GM12878 (cell line): ENCODE results near the gene PTPRC. TPM values are rescaled to one million over a fixed set of nuclear protein-coding genes. Genes with fewer than 3 reads are reported as not detected.

ENCODE experiments used
- ATAC-seq: fragments of 200-7000 bp; cut with Tn5 transposase; 3 replicates; pipeline ENCODE4 v1.9.1; 2020; ENCODE audit warnings: mild to moderate bottlenecking, moderate library complexity
- BruUV-seq: library from RNA; stranded (reverse); fragments of 400-500 nt; replicated peaks from 2 replicates; lab custom pipeline; 2021; lab: Mats Ljungman, UMichigan
- CTCF ChIA-PET: fragments of 300-600 bp; sonication (Branson Sonifier 250); formaldehyde crosslinking; extraction: SDS; loops from one replicate; lab custom pipeline; 2021; ENCODE audit warnings: inconsistent platforms; lab: Yijun Ruan, JAX
- POLR2A ChIA-PET: fragments of 350-600 bp; formaldehyde crosslinking; extraction: SDS; loops from one replicate; lab custom pipeline; 2021; ENCODE audit warnings: inconsistent platforms; lab: Charles Lee
- RAD21 ChIA-PET: fragments of 300-600 bp; sonication (Branson Sonifier 250); formaldehyde crosslinking; loops from one replicate; lab custom pipeline; 2023; ENCODE audit warnings: antibody characterized with exemption; ENCODE audit not compliant: unreplicated experiment; lab: Charles Lee
- SMC1A ChIA-PET: fragments of 300-600 bp; sonication (Branson Sonifier 250); formaldehyde crosslinking; loops from one replicate; lab custom pipeline; 2023; ENCODE audit not compliant: unreplicated experiment, uncharacterized antibody; lab: Charles Lee
- DNase-seq: peaks from one replicate; pipeline ENCODE4 v3.0.0-alpha.2; 2011; ENCODE audit warnings: low read depth, low spot score
- FAIRE-seq: peaks from 3 replicates; lab custom pipeline; 2011; peaks lifted over from hg19 to GRCh38; lab: Jason Lieb, UNC
- H2AFZ ChIP-seq: 2 replicates; pipeline ENCODE4 v1.6.0; 2011; ENCODE audit warnings: low read depth, low read length, control low read depth; ENCODE audit not compliant: control insufficient read depth
- H3K27ac ChIP-seq: 2 replicates; pipeline ENCODE4 v1.5.1; 2011; ENCODE audit warnings: control low read depth; ENCODE audit not compliant: control insufficient read depth, insufficient read depth
- H3K27me3 ChIP-seq, 2 experiments: replicated peaks in 1 of 2; 2 replicates each; pipeline versions ENCODE4 v1.6.0 to v1.6.1; 2011; ENCODE audit warnings: low read length in 1 of 2; ENCODE audit not compliant: control insufficient read depth in 2 of 2, insufficient read depth in 2 of 2
- H3K36me3 ChIP-seq, 2 experiments: 2 replicates each; pipeline ENCODE4 v1.5.1; 2011; ENCODE audit warnings: low read length in 1 of 2; ENCODE audit not compliant: control insufficient read depth in 2 of 2, insufficient read depth in 2 of 2
- H3K4me1 ChIP-seq: 2 replicates; pipeline ENCODE4 v1.6.1; 2011; ENCODE audit warnings: mild to moderate bottlenecking, low read length, moderate library complexity, mixed read lengths; ENCODE audit not compliant: control insufficient read depth, insufficient read depth
- H3K4me2 ChIP-seq: 2 replicates; pipeline ENCODE4 v1.6.0; 2011; ENCODE audit warnings: control low read depth; ENCODE audit not compliant: control insufficient read depth, insufficient read depth
- H3K4me3 ChIP-seq: fragments of 200-600 bp; sonication (generic); 2 replicates; pipeline ENCODE4 v1.5.1; 2016
- H3K79me2 ChIP-seq: 2 replicates; pipeline ENCODE4 v1.6.0; 2011; ENCODE audit warnings: low read length; ENCODE audit not compliant: control insufficient read depth, insufficient read depth
- H3K9ac ChIP-seq: 2 replicates; pipeline ENCODE4 v1.8.0; 2011; ENCODE audit warnings: low read length, control low read depth, mixed read lengths; ENCODE audit not compliant: control insufficient read depth, insufficient read depth
- H3K9me3 ChIP-seq: replicated peaks from 3 replicates; pipeline ENCODE4 v1.5.1; 2011; ENCODE audit warnings: mild to moderate bottlenecking, low read length; ENCODE audit not compliant: control insufficient read depth, insufficient read depth
- H4K20me1 ChIP-seq: 2 replicates; pipeline ENCODE4 v1.6.0; 2011; ENCODE audit not compliant: control insufficient read depth, insufficient read depth
- CTCF ChIP-seq, 3 experiments: IDR thresholded peaks in 2 of 3; conservative IDR thresholded peaks in 1 of 3; 2 replicates each; pipeline ENCODE4 v1.5.1; 2011; ENCODE audit warnings: low read depth in 3 of 3, low read length in 3 of 3, mild to moderate bottlenecking in 3 of 3, control low read depth in 2 of 3, moderate library complexity in 2 of 3, inconsistent platforms in 1 of 3, mixed read lengths in 1 of 3; ENCODE audit not compliant: control insufficient read depth in 2 of 3, insufficient read depth in 1 of 3; ENCODE audit errors: extremely low read depth in 1 of 3
- ESRRA ChIP-seq: IDR thresholded peaks from 2 replicates; pipeline ENCODE4 v1.6.1; 2012; ENCODE audit warnings: mild to moderate bottlenecking, low read length, improper control_type of control experiment
- MYC ChIP-seq: IDR thresholded peaks from 2 replicates; pipeline ENCODE4 v1.6.1; 2011; ENCODE audit warnings: mild to moderate bottlenecking, low read length, moderate library complexity, inconsistent platforms; ENCODE audit not compliant: insufficient read depth, insufficient replicate concordance, insufficient read length, severe bottlenecking
- RAD21 ChIP-seq: IDR thresholded peaks from 2 replicates; pipeline ENCODE4 v1.6.1; 2011; ENCODE audit warnings: mild to moderate bottlenecking, low read depth, low read length, moderate library complexity; ENCODE audit not compliant: insufficient read depth
- RUNX3 ChIP-seq: IDR thresholded peaks from 2 replicates; pipeline ENCODE4 v1.6.1; 2012; ENCODE audit warnings: low read length, inconsistent platforms
- SPI1 ChIP-seq: IDR thresholded peaks from 2 replicates; pipeline ENCODE4 v1.6.1; 2011; ENCODE audit warnings: low read depth, mild to moderate bottlenecking, low read length, moderate library complexity, borderline replicate concordance; ENCODE audit not compliant: insufficient read depth
- SUPT20H ChIP-seq: IDR thresholded peaks from 2 replicates; pipeline ENCODE4 v1.6.1; 2011; ENCODE audit warnings: low read depth, mild to moderate bottlenecking, low read length, moderate library complexity, borderline replicate concordance; ENCODE audit not compliant: control insufficient read depth
- TCF12 ChIP-seq: IDR thresholded peaks from 2 replicates; pipeline ENCODE4 v1.6.1; 2011; ENCODE audit warnings: low read depth, mild to moderate bottlenecking, low read length
- YY1 ChIP-seq: IDR thresholded peaks from 2 replicates; pipeline ENCODE4 v1.6.1; 2011; ENCODE audit warnings: low read depth, mild to moderate bottlenecking, low read length
- ZBED1 ChIP-seq: IDR thresholded peaks from 2 replicates; pipeline ENCODE4 v1.6.1; 2016; ENCODE audit warnings: borderline replicate concordance
- WGBS: methylation state at CpG from one replicate; pipeline ENCODE4 v1.1.6; 2016; ENCODE audit warnings: low lambda C conversion rate; ENCODE audit not compliant: insufficient replicate concordance, insufficient coverage; ENCODE audit errors: missing lambda C conversion rate; 5-methylcytosine and 5-hydroxymethylcytosine counted together
- in situ Hi-C: fragments of 300-500 bp; cut with MboI; formaldehyde crosslinking; loops from 9 replicates; pipeline ENCODE4 v1.14.3; 2018; ENCODE audit warnings: mixed read lengths
- intact Hi-C: fragments of 100-400 bp; cut with micrococcal nuclease; formaldehyde crosslinking; loops from one replicate; pipeline ENCODE4 v1.14.2; 2022; ENCODE audit not compliant: unreplicated experiment
- polyA plus RNA-seq, 11 experiments: library from polyadenylated mRNA; depleted of rRNA in 4 of 11; unstranded in 6 of 11; stranded (reverse) in 5 of 11; fragments of >200 nt; fragmentation: Nextera tagmentation in 4 of 11; fragmentation: Illumina TruSeq in 1 of 11; extraction: Ambion mirVana in 4 of 11; extraction: Trizol in 1 of 11; gene quantifications; 1 replicate in 1 of 11; 2 replicates in 10 of 11; pipeline versions ENCODE4 v1.2.1 to v1.2.3, GENCODE V29; 2011 to 2016; ENCODE audit warnings: inconsistent platforms in 2 of 11, missing spikeins in 2 of 11, low read depth in 1 of 11
- total RNA-seq, 4 experiments: library from RNA; depleted of rRNA in 3 of 4; stranded (reverse); fragments of >200 nt in 3 of 4; fragmentation: Illumina TruSeq in 1 of 4; extraction: Trizol in 1 of 4; gene quantifications; 2 replicates each; pipeline versions ENCODE4 v1.2.1 to v1.2.3, GENCODE V29; 2013 to 2021
- TF ChIP-seq, protein P1 (sequence below): fragments of 450-650 bp; IDR thresholded peaks from 2 replicates; pipeline ENCODE4 v1.6.1; 2016; ENCODE audit warnings: mild to moderate bottlenecking
- TF ChIP-seq, protein P2 (sequence below): fragments of 150-350 bp; IDR thresholded peaks from 2 replicates; pipeline ENCODE4 v1.6.1; 2016; ENCODE audit warnings: low read depth, low read length

Gene PTPRC
- total and polyA plus RNA-seq, 10 of the 15 experiments (the other 5 are each of a cell fraction or from before 2014, with no cell fraction given), result 72.9 to 221 (median 118) TPM

DNA sequence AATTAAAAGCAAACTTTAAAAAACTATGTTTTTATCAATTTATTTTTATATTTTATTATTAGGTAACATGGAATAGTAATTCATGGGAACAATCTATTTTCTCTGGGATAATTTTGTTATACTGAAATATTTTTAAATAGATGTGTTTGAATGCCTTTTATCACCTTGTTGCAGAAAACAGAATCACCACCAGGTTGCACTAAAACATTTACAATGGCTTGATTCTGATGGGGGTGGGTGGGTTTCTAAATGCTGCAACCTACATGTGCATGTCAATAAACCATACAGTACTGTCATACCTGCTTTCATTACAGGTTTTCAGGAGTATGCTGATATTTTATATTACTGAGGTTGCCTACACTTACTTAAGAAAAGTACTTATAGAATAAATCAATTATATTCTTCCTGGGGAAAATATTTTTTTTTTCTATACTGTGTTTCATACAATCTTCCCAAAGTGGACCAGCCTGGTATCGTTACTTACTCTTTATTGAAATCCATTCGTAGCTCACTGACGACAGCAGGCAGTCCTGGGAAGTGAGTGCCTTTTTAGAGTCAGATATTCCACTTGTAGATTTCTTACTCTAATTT is 132.8 kb downstream of the PTPRC start:
- ATAC-seq, result peak; percentile 70
- DNase-seq, result peak; percentile 20
- in situ Hi-C loops, result loop anchor here (10.0 to 25.0 kb wide), 2 partner anchors 473 to 691 kb away; no protein-coding TSS in a partner anchor
- ChIA-PET CTCF (interaction anchor here (0.8 to 5.4 kb wide), 12 partner anchors 12 to 780 kb away, joined by 3 to 34 read pairs (median 3); no protein-coding TSS in a partner anchor), SMC1A (interaction anchor here (0.6 to 1.9 kb wide), 8 partner anchors 17 to 692 kb away, joined by 3 to 15 read pairs (median 4); no protein-coding TSS in a partner anchor), RAD21 (interaction anchor here (1.0 to 3.4 kb wide), 4 partner anchors 17 to 692 kb away, joined by 3 to 25 read pairs (median 6); no protein-coding TSS in a partner anchor), POLR2A (no interaction called here)
- no TSS peak for BruUV-seq
- H3K27ac ChIP-seq, result no peak overlapping the region
- H3K9ac ChIP-seq, result no peak overlapping the region
- no peaks in the 10 kb centered on the region for H3K4me1 ChIP-seq
- no peak overlapping the region for H3K4me3 ChIP-seq
- no peak overlapping the region for H3K4me2 ChIP-seq
- H3K27me3 ChIP-seq, result no peaks in the 10 kb centered on the region
- no peak for FAIRE-seq
- H3K36me3 ChIP-seq, result no peaks in the 10 kb centered on the region
- no peaks in the 10 kb centered on the region for H4K20me1 ChIP-seq
- 29% methylated on average over 3 of the region's 3 CpGs for WGBS
- intact Hi-C loops, result loop anchor here (1.0 to 5.0 kb wide), 4 partner anchors 342 to 781 kb away; no protein-coding TSS in a partner anchor
- no peaks in the 10 kb centered on the region for H3K79me2 ChIP-seq
- H3K9me3 ChIP-seq, result peaks cover 2% of the 10 kb centered on the region; the same call in 2 of the 3 replicates
- H2AFZ ChIP-seq, result no peak overlapping the region
- TF ChIP-seq ZBED1, result no peak
- TF ChIP-seq YY1, result peak; percentile 25; the same call in 1 of the 2 replicates
- TF ChIP-seq SPI1, result no peak
- TF ChIP-seq SUPT20H, result no peak
- TF ChIP-seq MYC, result no peak
- TF ChIP-seq RAD21, result peak; percentile 98
- no peak for TF ChIP-seq TCF12
- peak; percentile 22; the same call in 1 of the 2 replicates for TF ChIP-seq RUNX3
- TF ChIP-seq, protein P1, sequence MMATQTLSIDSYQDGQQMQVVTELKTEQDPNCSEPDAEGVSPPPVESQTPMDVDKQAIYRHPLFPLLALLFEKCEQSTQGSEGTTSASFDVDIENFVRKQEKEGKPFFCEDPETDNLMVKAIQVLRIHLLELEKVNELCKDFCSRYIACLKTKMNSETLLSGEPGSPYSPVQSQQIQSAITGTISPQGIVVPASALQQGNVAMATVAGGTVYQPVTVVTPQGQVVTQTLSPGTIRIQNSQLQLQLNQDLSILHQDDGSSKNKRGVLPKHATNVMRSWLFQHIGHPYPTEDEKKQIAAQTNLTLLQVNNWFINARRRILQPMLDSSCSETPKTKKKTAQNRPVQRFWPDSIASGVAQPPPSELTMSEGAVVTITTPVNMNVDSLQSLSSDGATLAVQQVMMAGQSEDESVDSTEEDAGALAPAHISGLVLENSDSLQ, result no peak
- TF ChIP-seq CTCF (IDR thresholded peaks at IDR 0.05 in 2 of 3, conservative IDR thresholded peaks at IDR 0.05 in 1 of 3; ENCODE audit: control insufficient read depth in 2 of 3, extremely low read depth in 1 of 3, insufficient read depth in 1 of 3, low read depth in 3 of 3, low read length in 3 of 3), result peak; percentile 35 to 61 (median 41); a peak in 5 of 6 replicates
- no peak for TF ChIP-seq ESRRA
- TF ChIP-seq, protein P2, sequence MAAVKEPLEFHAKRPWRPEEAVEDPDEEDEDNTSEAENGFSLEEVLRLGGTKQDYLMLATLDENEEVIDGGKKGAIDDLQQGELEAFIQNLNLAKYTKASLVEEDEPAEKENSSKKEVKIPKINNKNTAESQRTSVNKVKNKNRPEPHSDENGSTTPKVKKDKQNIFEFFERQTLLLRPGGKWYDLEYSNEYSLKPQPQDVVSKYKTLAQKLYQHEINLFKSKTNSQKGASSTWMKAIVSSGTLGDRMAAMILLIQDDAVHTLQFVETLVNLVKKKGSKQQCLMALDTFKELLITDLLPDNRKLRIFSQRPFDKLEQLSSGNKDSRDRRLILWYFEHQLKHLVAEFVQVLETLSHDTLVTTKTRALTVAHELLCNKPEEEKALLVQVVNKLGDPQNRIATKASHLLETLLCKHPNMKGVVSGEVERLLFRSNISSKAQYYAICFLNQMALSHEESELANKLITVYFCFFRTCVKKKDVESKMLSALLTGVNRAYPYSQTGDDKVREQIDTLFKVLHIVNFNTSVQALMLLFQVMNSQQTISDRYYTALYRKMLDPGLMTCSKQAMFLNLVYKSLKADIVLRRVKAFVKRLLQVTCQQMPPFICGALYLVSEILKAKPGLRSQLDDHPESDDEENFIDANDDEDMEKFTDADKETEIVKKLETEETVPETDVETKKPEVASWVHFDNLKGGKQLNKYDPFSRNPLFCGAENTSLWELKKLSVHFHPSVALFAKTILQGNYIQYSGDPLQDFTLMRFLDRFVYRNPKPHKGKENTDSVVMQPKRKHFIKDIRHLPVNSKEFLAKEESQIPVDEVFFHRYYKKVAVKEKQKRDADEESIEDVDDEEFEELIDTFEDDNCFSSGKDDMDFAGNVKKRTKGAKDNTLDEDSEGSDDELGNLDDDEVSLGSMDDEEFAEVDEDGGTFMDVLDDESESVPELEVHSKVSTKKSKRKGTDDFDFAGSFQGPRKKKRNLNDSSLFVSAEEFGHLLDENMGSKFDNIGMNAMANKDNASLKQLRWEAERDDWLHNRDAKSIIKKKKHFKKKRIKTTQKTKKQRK, result no peak
